ENCODE data around the gene BABAM2.

DNA sequence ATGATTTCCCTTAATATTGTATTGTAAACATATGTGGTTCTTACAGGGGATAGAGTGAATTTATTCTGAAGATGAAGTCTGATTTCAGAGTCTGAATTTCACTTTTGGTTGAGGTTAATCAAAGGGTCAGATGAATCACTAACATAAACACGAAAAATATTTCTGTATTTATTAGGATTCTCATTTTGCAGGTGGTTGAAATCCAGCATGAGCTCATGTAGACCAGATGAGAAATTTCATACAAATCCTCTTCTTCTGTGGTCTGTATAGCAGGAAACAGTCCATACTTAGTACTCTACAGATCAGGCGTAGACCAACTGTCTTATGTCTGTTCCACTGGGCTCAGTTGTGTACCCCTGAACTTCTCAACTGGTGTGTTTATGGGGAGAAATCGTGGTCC, 157.8 kb downstream of the BABAM2 start:
- TF ChIP-seq CTCF (IDR thresholded peaks at IDR 0.05) (no peak), POLR2A (IDR thresholded peaks at IDR 0.05) (no peak)

All from vagina (tissue), 2 donors.